ENCODE data around the gene BCAS1.
"Not testable (repeated sequence)": the region's sequence is repeated elsewhere in the genome, so short reads cannot be mapped to it uniquely, and the experiment has no call there.

The BCAS1 gene

GRCh38 chr20:53934421-53935343 is 135.7 kb downstream of the BCAS1 start:
- H3K36me3 ChIP-seq (ENCODE audit: control insufficient read depth in 1 of 2, insufficient read depth in 2 of 2, low read length in 2 of 2), result no peaks in the 10 kb centered on the region
- DNase-seq, result no peak
- no peaks in the 10 kb centered on the region for H3K79me2 ChIP-seq (ENCODE audit: control insufficient read depth, insufficient read depth, low read length, poor library complexity)
- no peak overlapping the region for H2AK5ac ChIP-seq (ENCODE audit: low read length)
- peaks cover 5 to 16% of the 10 kb centered on the region in 2 experiments for H3K4me1 ChIP-seq (ENCODE audit: control insufficient read depth in 1 of 2, insufficient read depth in 2 of 2, low read length in 2 of 2)
- H3K14ac ChIP-seq (ENCODE audit: low read length), result no peak overlapping the region
- peak overlapping the region; percentile 32 for H3K4me2 ChIP-seq (ENCODE audit: low read length)
- no CpG with 5 or more reads among the region's 6 CpGs for WGBS (ENCODE audit: extremely low coverage, insufficient coverage, insufficient read length)
- peaks cover 2% of the 10 kb centered on the region for H3K9me3 ChIP-seq (ENCODE audit: insufficient read depth, low read depth, low read length)
- peak overlapping the region; percentile 28 for H2BK5ac ChIP-seq (ENCODE audit: low read depth, low read length, poor library complexity)
- no peak overlapping the region for H3K4ac ChIP-seq (ENCODE audit: low read depth, low read length)
- no peak overlapping the region for H4K12ac ChIP-seq (ENCODE audit: low read depth, low read length)
- H3K79me1 ChIP-seq (ENCODE audit: low read length), result peaks cover 4% of the 10 kb centered on the region
- no peak overlapping the region for H2BK12ac ChIP-seq (ENCODE audit: low read length)
- H3K4me3 ChIP-seq (ENCODE audit: low read depth, low read length), result no peak overlapping the region
- H4K91ac ChIP-seq (ENCODE audit: low read depth, low read length), result no peak overlapping the region
- H3K18ac ChIP-seq (ENCODE audit: low read length), result no peak overlapping the region
- H2AFZ ChIP-seq (ENCODE audit: insufficient read depth, low read length, poor library complexity), result no peak overlapping the region
- H3K9ac ChIP-seq (ENCODE audit: low read length), result no peak overlapping the region
- no peak overlapping the region for H3K23ac ChIP-seq (ENCODE audit: low read length)
- no peaks in the 10 kb centered on the region for H3K27me3 ChIP-seq (ENCODE audit: insufficient read depth, low read length)
- no peak overlapping the region for H2BK120ac ChIP-seq (ENCODE audit: insufficient read depth, low read length, poor library complexity)
- peak overlapping the region; percentile 17 for H4K8ac ChIP-seq (ENCODE audit: low read depth, low read length)
- peak overlapping the region; percentile 37 for H3K27ac ChIP-seq (ENCODE audit: low read depth, low read length)

- Histone ChIP-seq H3K14ac (ENCODE audit: low read length) (no peak overlapping the region), H3K23ac (ENCODE audit: low read length) (no peak overlapping the region), H3K4ac (ENCODE audit: low read depth, low read length) (no peak overlapping the region), H3K79me2 (ENCODE audit: control insufficient read depth, insufficient read depth, low read length, poor library complexity) (no peaks in the 10 kb centered on the region), H4K91ac (ENCODE audit: low read depth, low read length) (no peak overlapping the region), H4K8ac (ENCODE audit: low read depth, low read length) (no peak overlapping the region), H3K4me1 (ENCODE audit: control insufficient read depth in 1 of 2, insufficient read depth in 2 of 2, low read length in 2 of 2) (peaks cover 5 to 9% of the 10 kb centered on the region in 2 experiments), H2BK120ac (ENCODE audit: insufficient read depth, low read length, poor library complexity) (no peak overlapping the region), H2AK5ac (ENCODE audit: low read length) (no peak overlapping the region), H3K27me3 (ENCODE audit: insufficient read depth, low read length) (no peaks in the 10 kb centered on the region), H3K27ac (ENCODE audit: low read depth, low read length) (no peak overlapping the region), H3K9me3 (ENCODE audit: insufficient read depth, low read depth, low read length) (peaks cover 2% of the 10 kb centered on the region), H2AFZ (ENCODE audit: insufficient read depth, low read length, poor library complexity) (no peak overlapping the region), H3K9ac (ENCODE audit: low read length) (no peak overlapping the region), H3K18ac (ENCODE audit: low read length) (no peak overlapping the region), H3K4me3 (ENCODE audit: low read depth, low read length) (no peak overlapping the region), H2BK5ac (ENCODE audit: low read depth, low read length, poor library complexity) (no peak overlapping the region), H4K12ac (ENCODE audit: low read depth, low read length) (no peak overlapping the region), H3K36me3 (ENCODE audit: control insufficient read depth in 1 of 2, insufficient read depth in 2 of 2, low read length in 2 of 2) (no peaks in the 10 kb centered on the region), H2BK12ac (ENCODE audit: low read length) (no peak overlapping the region), H3K4me2 (ENCODE audit: low read length) (no peak overlapping the region), H3K79me1 (ENCODE audit: low read length) (peaks cover 6% of the 10 kb centered on the region)
- no peak for DNase-seq
- WGBS (ENCODE audit: extremely low coverage, insufficient coverage, insufficient read length), result no CpG with 5 or more reads among the region's 2 CpGs
Observed at GRCh38 chr20:53933232-53933846, 137.1 kb downstream of the BCAS1 start.

DNA sequence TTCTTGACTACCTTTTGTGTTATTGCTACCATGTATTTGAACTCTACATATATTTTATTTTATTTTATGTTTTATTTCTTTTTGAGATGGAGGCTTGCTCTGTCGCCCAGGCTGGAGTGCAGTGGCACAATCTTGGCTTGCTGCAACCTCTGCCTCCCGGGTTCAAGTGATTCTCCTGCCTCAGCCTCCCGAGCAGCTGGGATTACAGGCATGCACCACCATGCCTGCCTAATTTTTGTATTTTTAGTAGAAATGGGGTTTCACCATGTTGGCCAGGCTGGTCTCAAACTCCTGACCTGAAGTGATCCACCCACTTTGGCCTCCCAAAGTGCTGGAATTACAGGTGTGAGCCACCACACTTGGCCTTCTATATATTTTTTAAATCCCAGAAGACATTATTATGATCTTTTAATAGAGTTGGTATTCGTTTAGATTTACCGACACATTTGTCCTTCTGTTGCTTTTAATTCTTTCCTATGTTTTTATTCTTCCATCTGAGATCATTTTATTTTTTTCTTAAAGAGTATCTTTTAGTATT is 137.7 kb downstream of the BCAS1 start:
- not testable (repeated sequence) for H4K12ac ChIP-seq (ENCODE audit: low read depth, low read length); H3K4me1 ChIP-seq (ENCODE audit: control insufficient read depth in 1 of 2, insufficient read depth in 2 of 2, low read length in 2 of 2); H3K9me3 ChIP-seq (ENCODE audit: insufficient read depth, low read depth, low read length); H2AK5ac ChIP-seq (ENCODE audit: low read length); H3K9ac ChIP-seq (ENCODE audit: low read length); H2AFZ ChIP-seq (ENCODE audit: insufficient read depth, low read length, poor library complexity); H3K79me2 ChIP-seq (ENCODE audit: control insufficient read depth, insufficient read depth, low read length, poor library complexity); H4K91ac ChIP-seq (ENCODE audit: low read depth, low read length); H3K27ac ChIP-seq (ENCODE audit: low read depth, low read length); H3K23ac ChIP-seq (ENCODE audit: low read length); H3K14ac ChIP-seq (ENCODE audit: low read length); H3K79me1 ChIP-seq (ENCODE audit: low read length); H3K4me2 ChIP-seq (ENCODE audit: low read length); H3K36me3 ChIP-seq (ENCODE audit: control insufficient read depth in 1 of 2, insufficient read depth in 2 of 2, low read length in 2 of 2); H2BK5ac ChIP-seq (ENCODE audit: low read depth, low read length, poor library complexity); H2BK120ac ChIP-seq (ENCODE audit: insufficient read depth, low read length, poor library complexity); H3K4ac ChIP-seq (ENCODE audit: low read depth, low read length); H4K8ac ChIP-seq (ENCODE audit: low read depth, low read length); H3K18ac ChIP-seq (ENCODE audit: low read length); H3K27me3 ChIP-seq (ENCODE audit: insufficient read depth, low read length); DNase-seq; H3K4me3 ChIP-seq (ENCODE audit: low read depth, low read length); H2BK12ac ChIP-seq (ENCODE audit: low read length)
- WGBS (ENCODE audit: extremely low coverage, insufficient coverage, insufficient read length), result no CpG with 5 or more reads among the region's 5 CpGs

- Histone ChIP-seq H2BK5ac (ENCODE audit: low read depth, low read length, poor library complexity) (no peak overlapping the region), H3K27me3 (ENCODE audit: insufficient read depth, low read length) (no peaks in the 10 kb centered on the region), H3K18ac (ENCODE audit: low read length) (no peak overlapping the region), H3K9me3 (ENCODE audit: insufficient read depth, low read depth, low read length) (no peaks in the 10 kb centered on the region), H3K4me2 (ENCODE audit: low read length) (no peak overlapping the region), H3K9ac (ENCODE audit: low read length) (no peak overlapping the region), H4K12ac (ENCODE audit: low read depth, low read length) (no peak overlapping the region), H3K27ac (ENCODE audit: low read depth, low read length) (no peak overlapping the region), H2AFZ (ENCODE audit: insufficient read depth, low read length, poor library complexity) (no peak overlapping the region), H2BK12ac (ENCODE audit: low read length) (no peak overlapping the region), H4K91ac (ENCODE audit: low read depth, low read length) (no peak overlapping the region), H3K79me2 (ENCODE audit: control insufficient read depth, insufficient read depth, low read length, poor library complexity) (no peaks in the 10 kb centered on the region), H3K23ac (ENCODE audit: low read length) (no peak overlapping the region), H3K4me1 (ENCODE audit: control insufficient read depth in 1 of 2, insufficient read depth in 2 of 2, low read length in 2 of 2) (peaks cover 0 to 2% of the 10 kb centered on the region in 2 experiments), H2AK5ac (ENCODE audit: low read length) (no peak overlapping the region), H3K79me1 (ENCODE audit: low read length) (peaks cover 2% of the 10 kb centered on the region), H4K8ac (ENCODE audit: low read depth, low read length) (no peak overlapping the region), H3K14ac (ENCODE audit: low read length) (no peak overlapping the region), H2BK120ac (ENCODE audit: insufficient read depth, low read length, poor library complexity) (no peak overlapping the region), H3K4me3 (ENCODE audit: low read depth, low read length) (no peak overlapping the region), H3K36me3 (ENCODE audit: control insufficient read depth in 1 of 2, insufficient read depth in 2 of 2, low read length in 2 of 2) (no peaks in the 10 kb centered on the region), H3K4ac (ENCODE audit: low read depth, low read length) (no peak overlapping the region)
- WGBS (ENCODE audit: extremely low coverage, insufficient coverage, insufficient read length), result no CpG with 5 or more reads among the region's 1 CpG
- DNase-seq, result no peak
Observed at GRCh38 chr20:53931597-53931996, 138.8 kb downstream of the BCAS1 start.

All from trophoblast cell (in vitro differentiated cells and primary cell).